HepG2 (cell line): ENCODE results near the gene PGPEP1. TPM values are rescaled to one million over a fixed set of nuclear protein-coding genes. Genes with fewer than 3 reads are reported as not detected.

Source experiments
- MYC ChIP-seq: sonication (generic); formaldehyde crosslinking; IDR thresholded peaks from 2 replicates; pipeline ENCODE4 v1.9.0; 2021; ENCODE audit warnings: missing genetic modification reagents, borderline replicate concordance
- NR2C2 ChIP-seq: sonication (generic); formaldehyde crosslinking; IDR thresholded peaks from 2 replicates; pipeline ENCODE4 v1.4.0; 2020; ENCODE audit warnings: missing genetic modification reagents, mild to moderate bottlenecking, moderate library complexity, borderline replicate concordance
- ZNF629 ChIP-seq: sonication (generic); formaldehyde crosslinking; conservative IDR thresholded peaks from 2 replicates; pipeline ENCODE4 v1.5.0; 2020; ENCODE audit warnings: missing genetic modification reagents
- ZNF761 ChIP-seq: sonication (generic); formaldehyde crosslinking; conservative IDR thresholded peaks from 2 replicates; pipeline ENCODE4 v1.4.0; 2020; ENCODE audit warnings: mild to moderate bottlenecking, missing genetic modification reagents
- polyA plus RNA-seq, 8 experiments: library from polyadenylated mRNA; depleted of rRNA in 3 of 8; stranded (reverse) in 7 of 8; unstranded in 1 of 8; fragments of >200 nt; fragmentation: Illumina TruSeq in 4 of 8; extraction: Trizol in 4 of 8; gene quantifications; 2 replicates each; pipeline versions ENCODE4 v1.2.1 to v1.2.3, GENCODE V29; 2011 to 2016; ENCODE audit warnings: low read depth in 4 of 8, missing spikeins in 1 of 8, mixed read lengths in 1 of 8; ENCODE audit not compliant: insufficient read depth in 1 of 8
- total RNA-seq, 5 experiments: library from RNA; depleted of rRNA; stranded (reverse); fragments of >200 nt; fragmentation: Illumina TruSeq; extraction: Trizol; gene quantifications; 2 replicates each; pipeline ENCODE4 v1.2.3, GENCODE V29; 2016; ENCODE audit warnings: low read depth in 1 of 5
- TF ChIP-seq, protein P1 (sequence below): IDR thresholded peaks from 2 replicates; pipeline ENCODE4 v1.6.1; 2016; ENCODE audit warnings: missing biosample characterization, missing genetic modification reagents, low read depth
- TF ChIP-seq, protein P2 (sequence below): sonication (generic); formaldehyde crosslinking; conservative IDR thresholded peaks from 2 replicates; pipeline ENCODE4 v1.4.0; 2020; ENCODE audit warnings: mild to moderate bottlenecking, missing genetic modification reagents, moderate library complexity
- TF ChIP-seq, protein P3 (sequence below): sonication (generic); formaldehyde crosslinking; IDR thresholded peaks from 2 replicates; pipeline ENCODE4 v1.4.0; 2020; ENCODE audit warnings: missing genetic modification reagents, low read depth, mild to moderate bottlenecking, borderline replicate concordance

PGPEP1 gene
- total and polyA plus RNA-seq, 2 of the 13 experiments (the other 11 are each of a cell fraction or from before 2014, with no cell fraction given) = 53.1 to 56.6 TPM

DNA sequence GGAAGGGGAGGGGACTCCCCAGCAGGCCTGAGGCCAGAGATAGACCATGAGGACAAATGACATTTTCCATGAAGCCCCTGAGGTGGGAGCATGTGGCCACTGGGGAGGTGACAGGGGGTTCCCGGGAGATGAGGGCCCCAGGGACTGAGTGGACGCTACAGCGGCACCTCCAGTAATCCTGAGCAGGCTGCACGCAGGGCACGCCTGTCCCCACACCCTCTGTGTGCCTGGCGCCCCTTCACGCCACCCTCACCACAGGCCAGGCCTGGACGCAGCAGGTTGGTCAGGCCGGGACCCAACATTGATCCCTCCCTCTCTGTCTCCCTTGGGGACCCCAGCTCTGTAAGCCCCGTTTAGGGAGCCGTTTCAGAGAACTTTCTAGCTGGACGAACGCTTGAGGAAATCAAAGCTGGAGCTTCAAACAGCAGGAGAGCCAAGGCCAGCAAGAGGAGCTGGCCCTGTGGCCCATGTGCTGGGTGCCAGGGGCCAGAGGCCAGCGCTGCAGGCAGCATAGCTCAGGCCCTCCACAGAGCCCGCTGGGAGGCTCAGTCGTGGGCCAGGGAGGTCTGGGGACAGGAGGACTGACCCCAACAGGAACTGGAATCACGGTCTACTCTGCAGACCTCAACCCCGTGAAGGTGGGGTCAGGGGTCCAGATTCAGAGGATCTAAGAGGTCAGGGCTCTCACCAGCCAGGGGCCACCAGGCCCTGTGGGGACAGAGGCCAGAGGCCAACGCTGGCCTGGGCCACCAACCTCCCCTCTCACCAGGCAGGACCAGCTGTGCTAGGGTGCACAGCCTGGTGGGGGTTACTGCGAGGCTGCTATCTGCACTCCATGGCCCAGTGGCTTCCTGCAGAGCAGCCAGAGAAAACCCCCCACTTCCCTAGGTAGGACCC, 32.1 kb upstream of the PGPEP1 start (continued):
- TF ChIP-seq, protein P1, sequence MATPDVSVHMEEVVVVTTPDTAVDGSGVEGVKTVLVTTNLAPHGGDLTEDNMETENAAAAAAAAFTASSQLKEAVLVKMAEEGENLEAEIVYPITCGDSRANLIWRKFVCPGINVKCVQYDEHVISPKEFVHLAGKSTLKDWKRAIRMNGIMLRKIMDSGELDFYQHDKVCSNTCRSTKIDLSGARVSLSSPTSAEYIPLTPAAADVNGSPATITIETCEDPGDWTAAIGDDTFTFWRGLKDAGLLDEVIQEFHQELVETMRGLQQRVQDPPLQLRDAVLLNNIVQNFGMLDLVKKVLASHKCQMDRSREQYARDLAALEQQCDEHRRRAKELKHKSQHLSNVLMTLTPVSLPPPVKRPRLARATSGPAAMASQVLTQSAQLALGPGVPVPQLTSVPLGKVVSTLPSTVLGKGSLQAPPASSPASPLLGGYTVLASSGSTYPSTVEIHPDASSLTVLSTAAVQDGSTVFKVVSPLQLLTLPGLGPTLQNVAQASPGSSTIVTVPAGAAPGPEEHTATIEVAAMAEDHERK (CRISPR knock-in tag) = no peak
- TF ChIP-seq NR2C2 (CRISPR knock-in tag) (0 out of 2 replicates have a peak, but pooled peaks have one; percentile 46), ZNF761 (CRISPR knock-in tag) (peak; percentile 64; the same call in 1 of the 2 replicates), ZNF629 (CRISPR knock-in tag) (no peak), MYC (CRISPR knock-in tag) (no peak)
- TF ChIP-seq, protein P2, sequence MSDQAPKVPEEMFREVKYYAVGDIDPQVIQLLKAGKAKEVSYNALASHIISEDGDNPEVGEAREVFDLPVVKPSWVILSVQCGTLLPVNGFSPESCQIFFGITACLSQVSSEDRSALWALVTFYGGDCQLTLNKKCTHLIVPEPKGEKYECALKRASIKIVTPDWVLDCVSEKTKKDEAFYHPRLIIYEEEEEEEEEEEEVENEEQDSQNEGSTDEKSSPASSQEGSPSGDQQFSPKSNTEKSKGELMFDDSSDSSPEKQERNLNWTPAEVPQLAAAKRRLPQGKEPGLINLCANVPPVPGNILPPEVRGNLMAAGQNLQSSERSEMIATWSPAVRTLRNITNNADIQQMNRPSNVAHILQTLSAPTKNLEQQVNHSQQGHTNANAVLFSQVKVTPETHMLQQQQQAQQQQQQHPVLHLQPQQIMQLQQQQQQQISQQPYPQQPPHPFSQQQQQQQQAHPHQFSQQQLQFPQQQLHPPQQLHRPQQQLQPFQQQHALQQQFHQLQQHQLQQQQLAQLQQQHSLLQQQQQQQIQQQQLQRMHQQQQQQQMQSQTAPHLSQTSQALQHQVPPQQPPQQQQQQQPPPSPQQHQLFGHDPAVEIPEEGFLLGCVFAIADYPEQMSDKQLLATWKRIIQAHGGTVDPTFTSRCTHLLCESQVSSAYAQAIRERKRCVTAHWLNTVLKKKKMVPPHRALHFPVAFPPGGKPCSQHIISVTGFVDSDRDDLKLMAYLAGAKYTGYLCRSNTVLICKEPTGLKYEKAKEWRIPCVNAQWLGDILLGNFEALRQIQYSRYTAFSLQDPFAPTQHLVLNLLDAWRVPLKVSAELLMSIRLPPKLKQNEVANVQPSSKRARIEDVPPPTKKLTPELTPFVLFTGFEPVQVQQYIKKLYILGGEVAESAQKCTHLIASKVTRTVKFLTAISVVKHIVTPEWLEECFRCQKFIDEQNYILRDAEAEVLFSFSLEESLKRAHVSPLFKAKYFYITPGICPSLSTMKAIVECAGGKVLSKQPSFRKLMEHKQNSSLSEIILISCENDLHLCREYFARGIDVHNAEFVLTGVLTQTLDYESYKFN (CRISPR knock-in tag) = peak; percentile 31
- TF ChIP-seq, protein P3, sequence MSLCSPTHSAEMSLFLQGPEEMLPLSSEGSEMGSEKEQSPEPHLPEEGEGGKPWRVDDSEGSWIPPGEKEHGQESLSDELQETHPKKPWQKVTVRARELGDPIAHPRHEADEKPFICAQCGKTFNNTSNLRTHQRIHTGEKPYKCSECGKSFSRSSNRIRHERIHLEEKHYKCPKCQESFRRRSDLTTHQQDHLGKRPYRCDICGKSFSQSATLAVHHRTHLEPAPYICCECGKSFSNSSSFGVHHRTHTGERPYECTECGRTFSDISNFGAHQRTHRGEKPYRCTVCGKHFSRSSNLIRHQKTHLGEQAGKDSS = peak; percentile 57; the same call in 1 of the 2 replicates
